ENCODE measurements around the gene ARPC5. TPM values are rescaled to one million over a fixed set of nuclear protein-coding genes. Genes with fewer than 3 reads are reported as not detected.
"Not testable (repeated sequence)": the region's sequence is repeated elsewhere in the genome, so short reads cannot be mapped to it uniquely, and the experiment has no call there.

The ARPC5 gene
- total and polyA plus RNA-seq, 9 of the 15 experiments (the other 6 are each of a cell fraction or from before 2014, with no cell fraction given): 71.8 to 150 (median 91.6) TPM

GRCh38 chr1:183679363-183679762 is 43.8 kb upstream of the ARPC5 start:
- H3K4me2 ChIP-seq (ENCODE audit: insufficient read depth, low read length); H3K9me3 ChIP-seq (replicated peaks; ENCODE audit: control insufficient read depth, insufficient read depth, low read depth, low read length); H3K36me3 ChIP-seq (ENCODE audit: control insufficient read depth, insufficient read depth, low read length); POLR2A ChIA-PET; FAIRE-seq; H2AFZ ChIP-seq (ENCODE audit: low read depth, low read length); H4K20me1 ChIP-seq (replicated peaks; ENCODE audit: control insufficient read depth, insufficient read depth, low read length); ATAC-seq; BruUV-seq (replicated peaks); H3K9ac ChIP-seq (ENCODE audit: insufficient read depth in 1 of 2, low read depth in 2 of 2, low read length in 2 of 2); H3K4me1 ChIP-seq (replicated peaks in 1 of 2; ENCODE audit: control insufficient read depth in 2 of 2, insufficient read depth in 2 of 2, low read length in 2 of 2); DNase-seq (ENCODE audit: extremely low read depth in 1 of 4, low spot score in 3 of 4); intact Hi-C loops (cut with micrococcal nuclease); H3K4me3 ChIP-seq; H3K27ac ChIP-seq (ENCODE audit: extremely low read depth, low read depth, low read length); H3K79me2 ChIP-seq (ENCODE audit: control insufficient read depth, insufficient read depth, low read length); H3K27me3 ChIP-seq (ENCODE audit: control insufficient read depth in 2 of 2, insufficient read depth in 2 of 2, low read length in 2 of 2); in situ Hi-C loops (cut with MboI); H3K9me1 ChIP-seq (ENCODE audit: control insufficient read depth, insufficient read depth, low read length): not testable (repeated sequence)
- WGBS (ENCODE audit: insufficient coverage, low coverage, missing lambda C conversion rate): 16% methylated on average over 4 of the region's 4 CpGs
- CTCF ChIA-PET (ENCODE audit: low intra/inter-chr PET ratio): interaction anchor here (0.6 kb wide), 1 partner anchor 1230 kb away, joined by 3 read pairs; no protein-coding TSS in a partner anchor
- TF ChIP-seq ZNF146 (CRISPR knock-in tag; IDR thresholded peaks at IDR 0.05; ENCODE audit: unreplicated experiment): peak; percentile 82

GRCh38 chr1:183678819-183679218 is 43.2 kb upstream of the ARPC5 start:
- H3K36me3 ChIP-seq (ENCODE audit: control insufficient read depth, insufficient read depth, low read length): no peaks in the 10 kb centered on the region
- FAIRE-seq: no peak

More at GRCh38 chr1:183678819-183679218, 43.2 kb upstream of the ARPC5 start:
- POLR2A ChIA-PET: no interaction called here
- Histone ChIP-seq H3K4me2 (ENCODE audit: insufficient read depth, low read length) (no peak overlapping the region), H3K4me3 (no peak overlapping the region), H3K4me1 (replicated peaks in 1 of 2; ENCODE audit: control insufficient read depth in 2 of 2, insufficient read depth in 2 of 2, low read length in 2 of 2) (no peaks in the 10 kb centered on the region), H3K27me3 (ENCODE audit: control insufficient read depth in 2 of 2, insufficient read depth in 2 of 2, low read length in 2 of 2) (no peaks in the 10 kb centered on the region), H3K9me1 (ENCODE audit: control insufficient read depth, insufficient read depth, low read length) (no peaks in the 10 kb centered on the region), H3K79me2 (ENCODE audit: control insufficient read depth, insufficient read depth, low read length) (no peaks in the 10 kb centered on the region), H3K9ac (ENCODE audit: insufficient read depth in 1 of 2, low read depth in 2 of 2, low read length in 2 of 2) (no peak overlapping the region), H2AFZ (ENCODE audit: low read depth, low read length) (no peak overlapping the region), H4K20me1 (replicated peaks; ENCODE audit: control insufficient read depth, insufficient read depth, low read length) (no peaks in the 10 kb centered on the region), H3K9me3 (replicated peaks; ENCODE audit: control insufficient read depth, insufficient read depth, low read depth, low read length) (no peaks in the 10 kb centered on the region), H3K27ac (ENCODE audit: extremely low read depth, low read depth, low read length) (no peak overlapping the region)
- no peak for DNase-seq (ENCODE audit: extremely low read depth in 1 of 4, low spot score in 3 of 4)
- no peak for ATAC-seq
- no TSS peak for BruUV-seq (replicated peaks)
- CTCF ChIA-PET (ENCODE audit: low intra/inter-chr PET ratio): interaction anchor here (0.6 kb wide), 1 partner anchor 1231 kb away, joined by 3 read pairs; no protein-coding TSS in a partner anchor
- intact Hi-C loops (cut with micrococcal nuclease): no loop called here
- TF ChIP-seq PRPF4 (IDR thresholded peaks at IDR 0.05; ENCODE audit: insufficient read depth, low read depth, low read length, poor library complexity, severe bottlenecking) (no peak), NFRKB (IDR thresholded peaks at IDR 0.05; ENCODE audit: low read depth) (no peak)
- WGBS (ENCODE audit: insufficient coverage, low coverage, missing lambda C conversion rate): 0% methylated on average over 3 of the region's 3 CpGs
- in situ Hi-C loops (cut with MboI): no loop called here

Measured in K562 (cell line).